Hepatic stellate cell (primary cell): ENCODE measurements around the gene WDR73.
A peak's percentile ranks its signal among the peaks of the same experiment; 100 is the strongest.

Source experiments
- DNase-seq: peaks from one replicate; pipeline ENCODE4 v3.0.0; 2011; ENCODE audit warnings: low spot score

The WDR73 gene

DNA sequence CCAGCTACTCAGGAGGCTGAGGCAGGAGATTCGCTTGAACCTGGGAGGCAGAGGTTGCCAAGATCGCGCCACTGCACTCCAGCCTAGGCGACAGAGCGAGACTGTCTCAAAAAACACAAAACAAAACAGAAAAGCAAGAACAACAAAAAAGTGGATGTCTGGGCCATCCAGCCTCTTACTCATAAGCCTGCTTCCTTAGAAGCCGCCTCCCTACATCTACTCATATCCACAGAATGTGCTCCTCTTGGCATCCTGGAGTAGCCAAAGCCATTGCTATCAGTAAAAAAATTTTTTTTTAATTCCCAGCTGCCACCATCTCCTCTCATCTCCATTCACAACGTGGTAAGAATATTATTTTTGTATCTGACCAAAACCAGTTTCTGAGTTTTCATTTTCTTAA, 42.5 kb downstream of the WDR73 start:
- DNase-seq, result no peak

DNA sequence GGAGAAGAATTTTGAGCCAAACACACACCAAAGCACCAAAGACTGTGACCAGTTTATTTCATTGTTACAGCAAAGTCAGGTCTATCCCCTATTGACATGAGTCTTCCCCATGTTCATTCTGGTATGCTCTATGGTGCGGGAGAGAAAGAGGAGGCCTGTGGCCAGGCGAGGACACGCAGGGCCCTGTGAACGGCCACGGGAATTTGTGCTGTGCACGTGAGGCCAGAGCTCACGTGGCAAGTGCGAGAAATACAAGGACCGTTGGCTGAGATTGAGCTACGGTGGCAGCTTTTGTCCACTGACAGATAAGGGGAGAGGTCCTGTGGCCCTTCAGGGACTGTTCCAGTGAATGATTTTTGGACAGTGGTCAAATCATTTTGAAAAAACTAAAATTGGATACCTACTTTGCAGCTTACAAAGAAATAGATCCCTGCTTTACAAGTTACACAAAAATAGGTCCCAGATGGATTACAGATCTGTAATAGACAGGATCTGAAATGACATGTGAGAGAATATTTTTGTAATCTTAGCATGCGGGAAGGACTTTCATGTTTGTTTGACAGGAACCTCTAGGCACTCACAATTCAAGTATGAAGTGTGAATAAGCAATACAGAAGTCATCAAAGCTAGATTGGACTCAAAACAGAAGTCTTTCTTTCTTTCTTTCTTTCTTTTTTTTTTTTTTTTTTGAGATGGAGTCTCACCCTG, 44.1 kb downstream of the WDR73 start:
- DNase-seq, result no peak

DNA sequence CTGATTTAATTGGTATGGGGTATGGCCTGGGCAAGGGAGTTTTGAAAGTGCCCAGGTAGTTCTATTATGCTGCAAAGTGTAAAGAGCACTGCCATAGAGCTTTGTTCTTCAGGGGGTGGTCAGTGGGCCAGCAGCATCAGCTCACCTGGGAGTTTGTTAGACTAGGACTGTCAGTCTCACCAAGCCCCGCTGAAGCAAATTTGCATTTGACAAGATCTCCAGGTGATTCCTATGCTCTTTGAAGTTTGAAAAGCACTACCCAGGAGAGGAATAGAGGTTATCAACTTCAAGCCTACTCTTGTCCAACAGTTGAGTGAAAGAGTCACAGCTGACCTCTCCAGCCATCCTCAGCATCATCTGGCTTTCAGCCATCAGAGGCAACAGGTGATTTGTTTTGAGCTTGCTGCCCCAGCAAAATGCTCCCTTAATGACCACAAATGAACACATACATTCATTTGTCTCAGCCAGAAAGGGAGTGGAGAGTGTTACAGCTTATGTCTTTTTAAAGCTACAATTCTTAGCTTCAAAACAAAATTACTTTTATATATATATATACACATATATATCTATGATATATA, 45.3 kb downstream of the WDR73 start:
- no peak for DNase-seq

DNA sequence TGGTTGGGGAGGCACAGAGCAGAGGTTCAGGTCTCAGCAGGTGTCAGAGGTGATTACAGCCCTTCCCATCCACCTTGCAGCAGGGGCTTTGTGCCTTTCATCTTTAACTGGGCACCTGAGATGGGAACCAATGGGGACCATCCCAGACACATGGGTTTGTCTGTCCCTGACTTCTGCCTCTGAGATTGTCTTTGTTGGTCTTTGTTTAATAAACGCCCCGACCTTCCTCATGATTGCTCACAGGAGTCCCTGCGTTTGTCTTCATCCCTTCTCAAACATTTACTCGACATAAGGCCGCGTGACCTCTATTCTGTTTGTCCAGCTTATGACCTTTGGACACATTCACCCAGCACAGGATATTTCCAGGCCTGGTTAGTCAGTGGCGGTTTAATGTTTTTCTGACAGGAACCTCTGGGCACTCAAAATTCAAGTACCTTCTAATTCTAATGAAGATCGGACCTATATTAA, 47.4 kb downstream of the WDR73 start:
- DNase-seq, result no peak

DNA sequence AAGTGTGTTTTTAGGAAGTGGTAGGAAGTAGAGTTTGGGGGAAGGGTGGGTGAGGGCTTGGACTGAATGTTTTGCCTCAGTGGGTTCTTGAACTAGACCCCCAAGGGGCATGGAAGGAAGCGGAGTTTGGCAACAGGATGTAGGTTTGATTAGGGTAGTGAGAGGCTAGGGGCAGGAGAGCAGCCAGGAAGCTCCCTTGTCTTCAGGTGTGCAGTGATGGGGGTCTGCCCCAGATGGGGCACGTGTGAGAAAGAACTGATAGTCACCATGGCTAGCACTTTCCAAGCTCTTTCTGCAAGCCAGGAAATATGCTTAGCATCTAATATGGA, 48.6 kb downstream of the WDR73 start:
- no peak for DNase-seq

DNA sequence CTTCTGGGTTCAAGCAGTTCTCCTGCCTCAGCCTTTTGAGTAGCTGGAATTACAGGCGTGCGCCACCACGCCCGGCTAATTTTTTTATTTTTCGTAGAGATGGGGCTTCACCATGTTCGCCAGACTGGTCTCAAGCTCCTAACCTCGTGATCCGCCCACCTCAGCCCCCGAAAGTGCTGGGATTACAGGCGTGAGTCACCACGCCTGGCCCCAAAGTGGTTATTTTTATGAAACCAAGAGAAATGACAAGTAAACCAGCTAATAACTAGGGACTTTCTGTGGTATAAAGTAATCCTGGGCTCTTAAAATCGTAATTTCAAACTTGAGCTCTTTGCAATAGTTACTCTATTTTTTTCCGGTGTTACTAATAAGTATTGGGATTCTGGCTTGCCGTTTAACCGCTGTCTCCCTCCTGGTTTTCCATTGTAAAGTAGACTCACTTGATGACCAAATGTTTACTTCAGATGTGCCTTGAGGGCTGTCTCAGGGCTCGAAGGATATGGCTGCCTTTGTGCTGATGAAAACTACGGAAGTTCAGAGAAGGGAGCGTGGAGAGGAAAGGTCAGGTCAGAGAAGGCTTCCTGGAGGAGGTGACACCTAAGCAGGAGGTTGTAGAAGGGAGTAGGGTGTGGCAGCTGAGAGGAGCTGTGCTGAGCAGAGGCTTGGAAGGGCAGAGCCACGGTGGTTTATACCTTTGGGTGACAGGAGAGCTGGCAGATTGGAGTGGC, 49.1 kb downstream of the WDR73 start:
- DNase-seq, result no peak

DNA sequence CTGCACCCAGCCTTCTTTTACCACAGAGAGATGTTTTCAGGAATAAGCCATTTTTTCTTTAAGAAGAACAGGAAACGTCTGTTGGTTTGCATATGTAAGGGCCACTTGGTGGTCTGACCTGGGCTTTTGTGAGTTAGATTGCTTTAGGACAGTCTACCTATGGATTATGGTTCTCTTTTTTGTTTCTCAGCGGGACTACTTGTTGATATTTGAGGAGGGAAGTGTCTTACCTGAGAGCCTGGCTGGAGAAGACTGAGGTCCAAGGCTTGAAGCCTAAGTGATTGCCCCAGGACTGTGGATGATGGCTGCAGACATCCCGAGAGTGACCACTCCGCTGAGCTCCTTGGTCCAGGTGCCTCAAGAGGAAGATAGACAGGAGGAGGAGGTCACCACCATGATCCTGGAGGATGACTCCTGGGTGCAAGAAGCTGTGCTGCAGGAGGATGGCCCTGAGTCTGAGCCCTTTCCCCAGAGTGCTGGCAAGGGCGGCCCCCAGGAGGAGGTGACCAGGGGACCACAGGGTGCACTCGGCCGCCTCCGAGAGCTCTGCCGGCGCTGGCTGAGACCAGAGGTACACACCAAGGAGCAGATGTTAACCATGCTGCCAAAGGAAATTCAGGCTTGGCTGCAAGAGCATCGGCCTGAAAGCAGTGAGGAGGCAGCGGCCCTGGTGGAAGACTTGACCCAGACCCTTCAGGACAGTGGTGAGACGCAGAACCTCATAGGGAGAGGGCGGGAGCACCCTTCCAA, 50.3 kb downstream of the WDR73 start:
- DNase-seq, result no peak

DNA sequence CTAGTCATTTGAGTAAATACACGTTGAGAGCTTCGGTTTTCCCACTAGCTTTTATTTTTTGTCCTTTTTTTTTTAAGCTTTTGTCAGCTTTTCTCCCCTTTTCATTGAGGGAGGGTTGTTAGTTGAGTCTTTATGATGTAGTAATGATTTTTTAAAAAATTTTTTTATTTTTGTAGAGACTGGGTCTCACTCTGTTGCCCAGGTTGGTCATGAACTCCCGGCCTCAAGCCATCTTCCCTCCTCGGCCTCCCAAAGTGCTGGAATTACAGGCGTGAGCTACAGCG, 52.6 kb downstream of the WDR73 start:
- DNase-seq, result no peak

DNA sequence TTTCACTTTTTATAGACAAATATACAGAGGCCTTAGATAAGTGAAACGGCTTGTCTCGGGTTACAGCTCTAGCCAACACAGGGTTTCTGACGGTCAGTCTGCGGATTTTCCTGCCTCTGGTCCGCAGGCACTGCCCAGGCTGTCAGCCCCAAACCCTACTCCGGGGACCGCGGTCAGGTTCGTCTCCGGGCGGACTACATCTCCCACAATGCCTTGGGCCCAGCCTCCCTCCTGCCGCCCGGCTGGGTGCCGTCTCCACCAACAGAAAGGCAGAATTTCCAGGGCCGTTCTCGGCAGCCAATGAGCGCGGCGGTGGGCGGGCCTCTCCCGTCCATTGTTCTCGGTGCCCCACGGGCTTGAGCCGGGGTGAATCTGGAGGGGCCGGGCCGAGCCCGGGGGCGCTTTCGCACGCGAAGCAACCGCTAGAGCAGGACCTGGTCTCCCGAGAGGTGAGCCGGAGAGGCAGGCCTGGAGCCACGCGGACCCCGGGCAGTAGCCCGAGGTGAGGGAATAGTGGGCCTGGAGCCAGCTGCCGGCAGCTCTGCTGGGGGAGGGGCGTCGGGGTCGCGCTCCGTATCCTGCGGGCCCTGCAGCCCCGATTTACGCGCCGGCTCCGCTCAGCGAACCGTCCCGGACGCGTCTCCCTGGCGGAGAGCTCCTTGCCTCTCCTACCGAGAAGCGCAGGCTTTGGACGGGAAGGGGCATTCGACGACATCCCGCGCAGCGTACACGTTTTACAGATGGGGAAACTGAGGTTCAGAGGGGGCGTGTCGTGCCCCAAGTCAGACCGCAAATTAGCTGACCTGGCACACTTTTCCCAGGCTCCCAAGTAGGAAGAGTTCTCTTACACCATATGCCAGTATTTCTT, 53.2 kb downstream of the WDR73 start, which contains the start of gene ZSCAN2:
Gene ZSCAN2, plus strand, starts transcription at position 323 of the 868 bp plus-strand sequence. CDS start 2,919 bp downstream, outside the sequence.
- peak; percentile 98 for DNase-seq

DNA sequence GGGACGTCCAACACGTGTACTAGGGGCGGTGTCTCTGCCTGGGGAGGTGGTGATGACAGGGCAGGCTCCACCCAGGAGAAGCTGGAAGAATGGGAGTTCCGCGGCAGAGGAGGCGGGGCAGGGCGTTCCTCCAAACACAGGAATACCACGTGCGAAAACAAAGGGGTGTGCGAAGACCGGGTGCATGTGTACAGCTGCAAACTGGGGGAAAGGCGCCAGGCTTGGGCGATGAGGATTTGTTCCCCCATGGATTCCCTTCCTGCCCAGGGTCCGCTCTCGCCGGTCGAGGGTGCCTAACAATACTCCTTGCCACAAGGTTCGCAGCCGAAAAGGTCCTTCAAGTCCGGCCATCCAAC, 53.8 kb downstream of the WDR73 start:
- peak; percentile 89 for DNase-seq

DNA sequence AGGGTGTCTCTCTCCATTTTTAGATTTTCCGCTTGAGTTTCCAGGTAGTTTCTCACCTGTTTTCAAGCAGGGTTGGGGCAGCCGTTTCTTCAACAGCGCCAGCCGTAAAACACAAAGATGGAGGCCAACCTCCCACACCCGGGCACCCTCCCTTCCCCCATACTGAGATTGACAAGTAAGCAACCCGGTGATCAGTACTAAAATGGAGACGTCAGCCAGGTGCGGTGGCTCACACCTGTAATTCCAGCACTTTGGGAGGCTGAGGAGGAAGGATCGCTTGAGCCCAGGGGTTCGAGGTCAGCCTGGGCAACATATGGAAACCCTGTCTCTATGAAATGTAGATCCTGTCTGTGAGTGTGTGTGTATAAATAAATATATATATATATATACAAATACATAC, 54.2 kb downstream of the WDR73 start:
- DNase-seq, result no peak

DNA sequence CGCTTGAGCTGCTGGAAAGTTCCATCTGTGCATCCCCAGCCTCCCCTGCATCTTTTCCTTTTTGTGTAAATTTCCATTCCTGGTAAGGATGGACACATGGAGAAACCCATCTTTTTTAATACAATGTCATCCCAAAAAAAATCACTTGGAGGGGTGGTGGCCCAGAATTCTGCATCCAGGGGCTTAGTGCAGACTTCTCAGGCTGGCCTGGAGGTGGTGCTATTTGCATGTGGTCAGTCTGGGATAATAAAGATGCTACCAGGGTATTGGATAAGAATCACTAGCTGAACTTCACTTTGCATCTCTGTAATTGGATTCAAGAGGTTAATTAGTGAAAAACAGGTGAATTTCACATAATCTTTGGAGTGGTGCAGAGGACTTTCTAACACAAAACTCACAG, 55.1 kb downstream of the WDR73 start:
- peak; percentile 66 for DNase-seq

DNA sequence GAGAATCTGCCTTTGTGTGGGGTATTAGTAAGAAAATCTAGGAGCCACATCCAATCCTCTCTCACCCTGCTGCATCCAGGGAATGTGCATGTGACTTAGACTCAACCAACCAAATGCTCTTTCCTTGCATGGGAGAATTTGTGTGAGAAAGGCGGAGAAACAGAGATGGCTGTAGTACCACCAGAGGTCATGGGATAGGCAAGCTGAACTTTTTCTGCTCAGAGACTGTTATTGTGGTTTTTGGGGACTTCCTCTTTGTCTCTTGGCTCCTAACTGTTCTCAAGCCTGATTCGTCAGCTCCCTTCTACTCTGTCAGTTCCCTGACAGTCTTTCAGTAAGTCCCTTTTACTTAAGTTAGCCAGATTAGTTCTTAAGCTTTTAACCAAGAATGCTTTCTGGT, 55.8 kb downstream of the WDR73 start:
- DNase-seq, result no peak

DNA sequence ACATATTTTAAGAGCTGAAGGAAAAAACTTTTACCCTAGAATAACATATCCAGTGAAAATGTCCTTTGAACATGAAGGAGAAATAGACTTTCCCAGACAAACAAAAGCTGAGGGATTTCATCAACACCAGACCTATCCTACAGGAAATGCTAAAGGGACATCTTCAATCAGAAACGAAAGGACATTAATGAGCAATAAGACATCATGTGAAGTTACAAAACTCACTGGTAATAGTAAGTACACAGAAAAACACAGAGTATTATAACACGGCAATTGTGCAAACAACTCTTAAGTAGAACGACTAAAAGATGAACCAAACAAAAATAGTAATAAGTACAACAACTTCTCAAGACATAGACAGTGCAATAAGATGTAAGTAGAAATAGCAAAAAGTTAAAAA, 56.8 kb downstream of the WDR73 start:
- no peak for DNase-seq

DNA sequence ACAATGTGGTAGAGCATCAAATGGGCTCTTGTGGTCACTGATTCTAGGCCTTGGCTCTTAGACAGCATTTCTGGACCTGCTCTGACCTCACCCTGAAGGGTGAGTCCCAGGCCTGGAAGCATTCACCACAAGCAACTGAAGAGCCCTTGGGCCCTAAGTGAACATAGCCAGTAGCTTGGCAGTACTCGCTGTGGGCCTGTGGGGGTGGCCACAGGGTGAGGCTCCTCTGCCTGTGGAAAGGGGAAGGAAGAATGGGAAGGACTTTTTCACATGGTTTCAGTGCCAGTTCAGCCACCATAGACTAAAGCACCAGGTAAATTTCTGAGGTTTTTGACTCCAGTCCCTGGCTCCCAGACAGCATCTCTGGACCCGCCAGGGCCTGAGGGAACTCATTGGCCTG, 58.4 kb downstream of the WDR73 start:
- DNase-seq, result no peak

DNA sequence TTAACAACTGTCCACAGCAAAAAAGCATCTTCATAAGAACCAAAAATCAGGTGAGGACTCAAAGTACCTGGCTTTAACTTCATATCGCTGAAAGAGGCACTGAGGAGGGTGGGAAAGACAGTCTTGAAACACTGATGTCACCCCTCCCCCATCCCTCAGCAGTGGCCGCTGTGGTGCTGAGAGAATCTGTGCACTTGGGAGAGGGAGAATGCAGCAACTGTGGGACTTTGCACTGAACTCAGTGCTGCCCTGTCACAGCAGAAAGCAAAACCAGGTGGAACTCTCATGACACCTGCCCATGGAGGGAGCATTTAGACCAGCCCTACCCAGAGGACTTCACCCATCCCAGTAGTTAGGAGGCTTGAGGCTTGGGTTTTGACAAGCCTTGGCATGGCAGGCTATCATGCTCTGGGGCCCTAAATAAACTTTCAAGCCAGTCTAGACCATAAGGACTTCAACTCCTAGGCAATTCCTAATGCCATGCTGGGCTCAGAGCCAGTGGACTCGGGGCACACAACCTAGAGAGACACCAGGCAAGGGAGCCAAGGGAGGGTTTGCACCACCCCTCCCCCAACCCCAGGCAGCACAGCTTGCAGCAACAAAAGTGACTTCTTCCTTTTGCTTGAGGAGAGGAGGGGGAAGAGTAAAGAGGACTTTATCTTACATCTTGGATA, 59.3 kb downstream of the WDR73 start:
- DNase-seq, result no peak

DNA sequence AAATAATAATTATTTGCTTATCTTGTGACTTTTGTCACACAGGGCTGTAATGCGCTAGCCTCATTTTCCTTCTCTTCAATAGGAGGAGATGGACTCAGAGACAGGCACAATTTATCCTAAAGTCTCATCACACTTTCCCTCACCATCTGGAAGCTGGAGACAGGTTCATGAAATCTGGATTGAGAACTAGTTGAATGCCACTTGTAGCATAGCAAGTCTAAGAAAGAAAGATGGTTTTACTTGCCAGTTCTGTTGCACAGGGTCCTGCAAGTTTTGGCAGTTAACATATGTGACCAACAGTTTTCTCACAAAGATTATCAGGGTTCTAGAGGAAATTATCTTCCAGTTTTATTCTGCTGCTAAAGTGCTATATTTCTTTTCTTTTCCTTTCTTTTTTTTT, 62.3 kb downstream of the WDR73 start:
- DNase-seq, result no peak

DNA sequence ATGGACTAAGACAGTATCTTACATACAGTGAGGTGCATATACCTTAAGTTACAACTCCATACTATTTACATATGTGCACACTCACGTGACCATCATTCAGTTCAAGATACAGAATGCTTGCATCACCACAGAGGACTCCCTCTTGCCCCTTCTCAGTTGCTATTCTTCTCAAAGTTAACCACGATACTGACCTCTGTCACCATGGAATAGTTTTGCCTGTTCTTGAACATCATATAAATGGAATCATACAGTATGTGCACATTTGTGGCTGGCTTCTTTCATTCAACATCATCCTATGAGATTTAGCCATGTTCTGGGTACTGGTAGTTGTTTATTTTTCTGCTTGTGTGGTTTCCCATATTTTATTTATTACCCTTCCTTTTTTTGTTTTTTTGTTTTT, 63.7 kb downstream of the WDR73 start:
- DNase-seq, result no peak
